Measurements from ENCODE around the gene CCDC47. TPM values are rescaled to one million over a fixed set of nuclear protein-coding genes. Genes with fewer than 3 reads are reported as not detected.

CCDC47 gene
- total RNA-seq, 1 donor from 2014 or later = 92.8 TPM

DNA sequence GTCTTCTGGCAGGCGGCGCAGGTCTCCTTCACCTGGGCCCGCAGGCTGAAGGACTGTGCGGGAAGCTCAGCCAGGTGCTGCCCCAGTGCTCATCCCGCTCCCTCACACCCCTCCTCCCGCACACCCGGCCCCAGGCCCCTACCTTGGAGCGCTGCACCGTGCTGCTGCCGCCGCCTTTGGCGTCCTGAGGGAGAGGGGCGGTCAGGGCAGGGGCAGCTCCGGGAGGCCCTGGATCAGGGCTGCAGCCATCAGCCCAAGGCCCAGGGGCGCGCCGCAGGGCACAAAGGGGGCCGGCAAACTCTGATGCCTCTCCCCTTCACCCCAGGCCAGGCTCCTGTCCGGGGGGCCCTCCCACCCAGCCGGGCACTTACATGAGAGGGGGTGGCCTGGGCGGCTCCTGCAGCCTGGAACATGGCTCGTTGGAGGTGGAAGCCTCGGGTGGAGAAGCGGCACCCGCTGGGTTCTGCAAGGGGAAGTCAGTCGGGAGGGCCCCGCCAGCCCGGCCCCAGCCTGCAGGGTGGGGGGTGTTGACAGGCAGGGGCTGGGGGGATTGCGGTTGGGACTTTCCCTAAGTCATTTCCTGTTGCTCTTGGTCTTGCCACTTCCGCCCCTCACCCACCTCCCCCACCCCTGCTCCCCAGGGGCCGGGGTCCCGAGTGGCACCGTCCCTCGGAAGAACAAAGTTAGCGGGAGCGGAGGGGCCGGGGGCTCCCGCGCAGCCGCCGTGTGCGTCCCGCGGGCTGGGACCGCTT, 74.3 kb downstream of the CCDC47 start:
- H3K27me3 ChIP-seq (ENCODE audit: insufficient read depth, low read length) = no peaks in the 10 kb centered on the region
- H3K4me3 ChIP-seq (ENCODE audit: insufficient read depth, low read depth, low read length) = peak overlapping the region; percentile 61
- peaks cover 4% of the 10 kb centered on the region for H3K36me3 ChIP-seq (ENCODE audit: insufficient read depth, low read length)
- H3K27ac ChIP-seq (ENCODE audit: low read depth, low read length) = peak overlapping the region; percentile 2
- peaks cover 4% of the 10 kb centered on the region for H3K4me1 Mint-ChIP-seq (ENCODE audit: low read depth, unreplicated experiment)
- peaks cover 4% of the 10 kb centered on the region for H3K79me2 ChIP-seq (ENCODE audit: insufficient read depth, low read length)
- H2AFZ ChIP-seq (ENCODE audit: low read depth, low read length) = no peak overlapping the region
- DNase-seq (ENCODE audit: low read depth) (peak; percentile 18), FAIRE-seq (no peak)
- peak overlapping the region; percentile 90 for H3K4me2 ChIP-seq (ENCODE audit: low read length)
- H4K20me1 ChIP-seq (ENCODE audit: insufficient read depth, low read length) = peaks cover 35% of the 10 kb centered on the region
- TF ChIP-seq, protein P1, sequence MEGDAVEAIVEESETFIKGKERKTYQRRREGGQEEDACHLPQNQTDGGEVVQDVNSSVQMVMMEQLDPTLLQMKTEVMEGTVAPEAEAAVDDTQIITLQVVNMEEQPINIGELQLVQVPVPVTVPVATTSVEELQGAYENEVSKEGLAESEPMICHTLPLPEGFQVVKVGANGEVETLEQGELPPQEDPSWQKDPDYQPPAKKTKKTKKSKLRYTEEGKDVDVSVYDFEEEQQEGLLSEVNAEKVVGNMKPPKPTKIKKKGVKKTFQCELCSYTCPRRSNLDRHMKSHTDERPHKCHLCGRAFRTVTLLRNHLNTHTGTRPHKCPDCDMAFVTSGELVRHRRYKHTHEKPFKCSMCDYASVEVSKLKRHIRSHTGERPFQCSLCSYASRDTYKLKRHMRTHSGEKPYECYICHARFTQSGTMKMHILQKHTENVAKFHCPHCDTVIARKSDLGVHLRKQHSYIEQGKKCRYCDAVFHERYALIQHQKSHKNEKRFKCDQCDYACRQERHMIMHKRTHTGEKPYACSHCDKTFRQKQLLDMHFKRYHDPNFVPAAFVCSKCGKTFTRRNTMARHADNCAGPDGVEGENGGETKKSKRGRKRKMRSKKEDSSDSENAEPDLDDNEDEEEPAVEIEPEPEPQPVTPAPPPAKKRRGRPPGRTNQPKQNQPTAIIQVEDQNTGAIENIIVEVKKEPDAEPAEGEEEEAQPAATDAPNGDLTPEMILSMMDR (IDR thresholded peaks at IDR 0.05; ENCODE audit: insufficient read depth, low read depth, low read length) = no peak
- no peak for TF ChIP-seq EZH2 (IDR thresholded peaks at IDR 0.05; ENCODE audit: insufficient read depth, low read length)
- peaks cover 2% of the 10 kb centered on the region for H3K9me3 Mint-ChIP-seq (ENCODE audit: unreplicated experiment)
- peak overlapping the region; percentile 68 for H3K9ac ChIP-seq (ENCODE audit: low read length)
- no peaks in the 10 kb centered on the region for H3K27me3 Mint-ChIP-seq (ENCODE audit: low read depth, unreplicated experiment)
- no peak overlapping the region for H3K27ac Mint-ChIP-seq (ENCODE audit: unreplicated experiment)
- no peaks in the 10 kb centered on the region for H3K9me3 ChIP-seq (ENCODE audit: insufficient read depth, low read depth, low read length)
- H3K4me3 Mint-ChIP-seq (ENCODE audit: unreplicated experiment) = peak overlapping the region; percentile 84
- peaks cover 11% of the 10 kb centered on the region for H3K4me1 ChIP-seq (ENCODE audit: insufficient read depth, low read length)
- peaks cover 16% of the 10 kb centered on the region for H3K36me3 Mint-ChIP-seq (ENCODE audit: low read depth, unreplicated experiment)

DNA sequence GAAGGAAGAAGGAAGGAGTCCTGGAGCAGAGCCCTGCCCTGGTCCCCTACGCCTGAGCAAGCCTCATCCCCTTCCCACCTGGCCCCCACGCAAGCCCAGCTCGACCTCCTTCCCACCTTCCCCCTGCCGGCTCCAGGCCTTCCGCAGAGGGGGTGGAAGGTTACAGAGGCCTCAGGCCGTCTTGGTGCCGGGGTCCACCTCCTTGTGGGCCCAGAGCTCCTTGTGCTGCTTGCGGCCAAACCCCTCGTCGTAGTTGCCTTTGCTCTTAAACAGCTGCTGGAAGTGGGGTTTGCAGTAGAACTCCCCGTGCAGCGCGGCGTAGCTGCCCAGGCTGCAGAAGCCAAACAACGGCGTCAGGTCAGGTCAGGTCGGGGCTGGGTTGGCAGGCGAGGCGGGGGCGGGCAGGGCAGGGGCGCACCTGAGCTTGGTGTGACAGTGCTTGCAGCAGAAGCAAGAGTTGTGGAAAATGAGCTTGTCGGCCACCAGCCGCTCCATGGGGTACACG, 75.0 kb downstream of the CCDC47 start:
- H3K4me1 Mint-ChIP-seq (ENCODE audit: low read depth, unreplicated experiment) = peaks cover 4% of the 10 kb centered on the region
- TF ChIP-seq, protein P1 (IDR thresholded peaks at IDR 0.05; ENCODE audit: insufficient read depth, low read depth, low read length) = no peak
- no peak for TF ChIP-seq EZH2 (IDR thresholded peaks at IDR 0.05; ENCODE audit: insufficient read depth, low read length)
- H3K4me3 Mint-ChIP-seq (ENCODE audit: unreplicated experiment) = peak overlapping the region; percentile 79
- FAIRE-seq (no peak), DNase-seq (ENCODE audit: low read depth) (no peak)
- peaks cover 1% of the 10 kb centered on the region for H3K36me3 ChIP-seq (ENCODE audit: insufficient read depth, low read length)
- H3K9me3 ChIP-seq (ENCODE audit: insufficient read depth, low read depth, low read length) = no peaks in the 10 kb centered on the region
- peak overlapping the region; percentile 61 for H3K4me3 ChIP-seq (ENCODE audit: insufficient read depth, low read depth, low read length)
- no peak overlapping the region for H3K9ac ChIP-seq (ENCODE audit: low read length)
- H3K9me3 Mint-ChIP-seq (ENCODE audit: unreplicated experiment) = no peaks in the 10 kb centered on the region
- peaks cover 30% of the 10 kb centered on the region for H4K20me1 ChIP-seq (ENCODE audit: insufficient read depth, low read length)
- peaks cover 4% of the 10 kb centered on the region for H3K79me2 ChIP-seq (ENCODE audit: insufficient read depth, low read length)
- H3K27me3 ChIP-seq (ENCODE audit: insufficient read depth, low read length) = no peaks in the 10 kb centered on the region
- H3K4me1 ChIP-seq (ENCODE audit: insufficient read depth, low read length) = peaks cover 11% of the 10 kb centered on the region
- H2AFZ ChIP-seq (ENCODE audit: low read depth, low read length) = no peak overlapping the region
- no peaks in the 10 kb centered on the region for H3K27me3 Mint-ChIP-seq (ENCODE audit: low read depth, unreplicated experiment)
- H3K36me3 Mint-ChIP-seq (ENCODE audit: low read depth, unreplicated experiment) = peaks cover 13% of the 10 kb centered on the region
- peak overlapping the region; percentile 41 for H3K27ac Mint-ChIP-seq (ENCODE audit: unreplicated experiment)
- H3K27ac ChIP-seq (ENCODE audit: low read depth, low read length) = no peak overlapping the region
- H3K4me2 ChIP-seq (ENCODE audit: low read length) = peak overlapping the region; percentile 90
